SK-N-SH (cell line): ENCODE measurements around the gene ARID1B.

Experiments
- POLR2AphosphoS5 ChIP-seq: IDR thresholded peaks from 2 replicates; pipeline ENCODE4 v1.6.1; 2012; ENCODE audit warnings: low read depth, low read length
- SIN3A ChIP-seq: IDR thresholded peaks from 2 replicates; pipeline ENCODE4 v1.6.1; 2012; ENCODE audit warnings: low read depth, mild to moderate bottlenecking, low read length, moderate library complexity, borderline replicate concordance

- TF ChIP-seq SIN3A (no peak), POLR2AphosphoS5 (no peak)
These were observed 426.1 kb downstream of the ARID1B start for GRCh38 chr6:157203312-157203744.
